Stimulated activated CD8-positive, alpha-beta memory T cell treated with anti-CD3 and anti-CD28 coated beads, Interleukin-7, amount 100 ng/mL, for 48 hours (primary cell): ENCODE results near the gene ATG4D.
"Not testable (repeated sequence)": the region's sequence is repeated elsewhere in the genome, so short reads cannot be mapped to it uniquely, and the experiment has no call there.

ENCODE experiments used
- DNase-seq, 2 donors: peaks; one replicate each; pipeline ENCODE4 v3.0.0-alpha.2; 2020; ENCODE audit warnings: low read depth in 1 of 2; ENCODE audit errors: extremely low read depth in 1 of 2

The ATG4D gene

GRCh38 chr19:10550336-10550735, 6.6 kb downstream of the ATG4D start:
- DNase-seq = no peak

DNA sequence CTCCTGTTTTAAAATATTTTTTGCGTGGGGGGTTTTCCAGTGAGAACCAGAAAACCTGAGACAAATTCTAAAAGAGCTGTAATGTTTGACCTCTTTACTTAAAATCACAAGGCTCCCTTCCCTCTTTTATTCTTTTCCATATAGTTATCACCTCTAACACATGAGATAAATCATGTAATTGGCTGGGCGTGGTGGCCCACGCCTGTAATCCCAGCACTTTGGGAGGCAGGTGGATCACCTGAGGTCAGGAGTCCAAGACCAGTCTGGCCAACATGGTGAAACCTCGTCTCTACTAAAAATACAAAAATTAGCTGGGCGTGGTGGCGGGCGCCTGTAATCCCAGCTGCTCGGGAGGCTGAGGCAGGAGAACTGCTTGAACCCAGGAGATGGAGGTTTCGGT, 7.3 kb downstream of the ATG4D start:
- not testable (repeated sequence) for DNase-seq

- DNase-seq = no peak
Measured at GRCh38 chr19:10551698-10552301, 8.1 kb downstream of the ATG4D start.

DNA sequence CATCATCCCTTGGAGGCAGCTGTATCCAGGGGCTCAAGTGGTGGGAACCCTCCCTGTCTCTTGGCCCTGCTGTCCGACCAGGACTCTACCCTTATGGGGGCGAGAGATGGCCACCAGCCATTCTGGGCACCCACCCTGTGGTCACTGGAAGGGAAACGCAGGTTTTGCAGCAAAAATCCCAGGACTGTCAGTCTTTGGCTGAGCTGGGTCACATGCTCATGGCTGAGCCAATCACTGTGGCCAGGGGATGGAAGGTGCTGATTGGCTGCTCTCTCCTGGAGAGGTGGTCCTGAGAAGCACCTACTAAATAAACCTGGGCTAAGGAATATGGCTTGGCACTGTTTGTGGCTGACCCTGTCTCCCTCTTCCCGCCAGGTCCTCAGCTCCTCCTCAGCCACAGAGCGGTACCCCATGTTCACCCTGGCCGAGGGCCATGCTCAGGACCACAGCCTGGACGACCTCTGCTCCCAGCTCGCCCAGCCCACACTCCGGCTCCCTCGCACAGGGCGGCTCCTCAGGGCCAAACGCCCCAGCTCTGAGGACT, 8.9 kb downstream of the ATG4D start:
- no peak for DNase-seq

GRCh38 chr19:10553087-10553667, 9.5 kb downstream of the ATG4D start:
- no peak for DNase-seq

GRCh38 chr19:10553943-10554381, 10.3 kb downstream of the ATG4D start:
- peak; percentile 48 to 71 for DNase-seq

DNA sequence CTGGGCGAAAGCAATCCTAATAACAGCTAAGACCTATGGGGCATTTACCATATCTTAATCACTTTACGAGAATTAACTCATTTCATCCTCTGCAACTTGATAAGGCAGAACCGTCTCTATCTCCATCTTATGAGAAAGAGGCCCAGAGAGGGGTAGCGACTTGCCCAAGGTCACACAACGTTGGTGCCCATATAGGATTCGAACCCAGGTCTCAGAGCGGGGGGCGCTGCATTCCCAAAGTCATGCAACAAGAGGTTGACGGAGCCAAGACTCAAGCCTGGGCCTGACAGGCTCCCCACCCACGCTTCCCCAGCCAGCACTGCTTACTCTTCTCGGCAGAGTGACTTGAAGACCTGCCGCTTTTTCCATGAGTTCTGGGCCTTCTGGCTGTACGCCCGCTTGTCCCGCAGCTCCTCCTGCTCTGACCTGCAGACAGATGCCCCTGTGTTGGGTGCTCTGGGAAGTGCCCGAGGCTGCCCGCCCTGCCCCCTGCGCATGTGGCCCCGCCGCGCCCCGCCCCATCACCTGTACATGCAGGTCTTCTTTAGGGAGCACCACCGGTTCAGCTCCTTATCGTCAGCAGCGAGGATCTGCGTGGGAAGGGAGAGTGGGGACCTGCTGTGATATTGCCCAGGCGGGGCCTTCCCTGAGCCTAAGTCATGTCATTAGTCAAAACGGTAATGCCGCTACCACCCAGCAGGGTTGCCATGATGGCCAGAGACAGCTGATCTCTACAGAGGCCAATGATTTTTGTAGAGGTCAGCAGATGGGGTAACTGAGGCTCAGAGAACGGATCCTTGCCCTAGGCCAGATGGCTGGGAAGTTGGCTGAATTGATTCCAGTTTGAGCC, 11.3 kb downstream of the ATG4D start:
- DNase-seq = no peak

- no peak for DNase-seq
Measured at GRCh38 chr19:10555610-10555973, 11.9 kb downstream of the ATG4D start.

GRCh38 chr19:10557603-10558197, 14.0 kb downstream of the ATG4D start:
- DNase-seq = no peak

DNA sequence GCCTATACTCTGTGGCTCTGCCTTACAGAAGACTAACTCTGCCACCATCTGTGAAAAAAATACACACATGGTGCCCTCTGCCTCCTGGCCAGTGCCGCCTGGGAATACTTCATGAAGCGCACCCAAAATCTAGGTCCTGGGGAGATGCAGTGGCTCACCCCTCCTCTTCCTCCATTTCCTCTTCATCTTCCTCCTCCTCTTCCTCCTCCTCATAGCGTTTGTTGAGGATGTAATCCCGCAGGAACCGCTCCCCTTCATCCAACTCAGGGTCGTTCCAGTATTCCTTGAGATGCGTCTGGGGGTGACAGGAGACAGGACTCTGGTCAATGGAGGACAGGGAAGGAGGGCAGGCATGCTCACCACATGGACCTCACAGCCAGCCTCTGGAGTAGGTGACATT, 16.4 kb downstream of the ATG4D start:
- no peak for DNase-seq

- DNase-seq = no peak
Measured at GRCh38 chr19:10562609-10563008, 18.9 kb downstream of the ATG4D start.

DNA sequence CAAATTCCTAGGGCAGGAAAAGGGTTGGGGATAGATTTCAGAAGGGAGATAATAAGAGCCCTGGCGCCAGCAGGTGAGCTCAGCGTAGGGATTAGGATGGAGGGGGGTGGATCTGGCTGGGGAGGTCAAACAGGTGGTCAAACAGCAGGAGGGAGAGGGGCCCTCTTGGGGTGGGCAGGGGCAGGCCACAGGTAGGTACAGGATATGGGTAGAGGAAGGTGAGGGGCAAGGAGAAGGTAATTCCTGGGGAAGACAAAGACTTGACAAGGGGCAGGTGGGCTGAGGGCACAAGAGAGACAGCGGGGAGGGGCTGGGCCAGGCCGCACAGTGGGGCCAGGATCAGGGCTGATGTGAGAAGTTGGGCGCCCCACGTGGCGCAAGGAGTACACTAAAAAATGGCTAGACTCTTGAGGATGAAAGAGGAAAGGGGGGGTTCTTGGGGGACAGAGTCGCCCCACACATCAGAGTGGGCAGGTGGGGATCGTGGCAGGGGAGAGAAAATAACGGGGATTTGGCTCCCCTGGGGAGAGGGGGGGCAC, 21.4 kb downstream of the ATG4D start:
- peak in 1 of 2 donors; percentile 47 for DNase-seq

DNA sequence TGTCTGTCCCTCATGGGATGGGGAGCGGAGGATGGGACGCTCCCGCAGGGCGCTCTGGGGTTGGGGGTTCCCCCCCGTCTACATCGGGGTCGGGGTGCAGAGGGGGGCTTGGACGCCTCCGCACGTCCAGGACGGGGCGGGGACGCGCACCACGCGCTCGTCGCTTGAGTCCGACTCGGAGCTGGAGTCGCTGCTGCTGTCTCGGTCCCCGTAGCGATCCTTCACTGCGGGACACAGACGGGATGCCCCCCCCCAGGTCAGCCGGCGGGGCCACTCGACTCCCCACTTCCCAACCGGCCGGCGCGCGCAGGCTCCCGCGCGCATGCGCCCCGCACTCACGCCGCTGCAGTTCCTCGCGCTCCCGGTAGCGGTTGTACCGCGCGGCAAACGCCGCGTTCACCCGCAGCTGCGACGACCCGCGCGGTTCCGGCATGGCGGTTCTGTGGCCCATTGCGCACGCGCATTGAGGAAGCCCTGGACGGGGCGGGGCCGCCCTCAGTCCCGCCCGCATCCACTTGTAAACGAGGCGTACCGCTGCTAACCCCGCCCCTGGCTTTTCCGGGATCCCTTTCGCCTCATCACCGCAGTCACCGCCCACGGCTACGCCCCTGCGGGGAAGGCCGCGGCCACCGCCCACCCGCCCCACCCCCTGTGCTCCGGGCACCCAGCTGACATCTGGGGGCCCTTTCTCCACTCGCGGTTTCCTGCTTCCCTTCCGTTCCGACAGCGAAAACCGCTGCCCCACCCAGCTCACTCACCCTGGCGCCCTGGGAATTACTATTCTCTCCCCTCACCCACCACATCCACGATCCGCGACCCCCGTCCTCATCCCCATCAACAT, 22.1 kb downstream of the ATG4D start, which contains the start of gene KRI1:
TSS of gene KRI1 (minus strand) at position 444 of the 841 bp plus-strand sequence. CDS start at position 433, 11 bp downstream.
- peak; percentile 98 to 99 for DNase-seq

GRCh38 chr19:10566408-10566657, 22.6 kb downstream of the ATG4D start:
- no peak for DNase-seq

DNA sequence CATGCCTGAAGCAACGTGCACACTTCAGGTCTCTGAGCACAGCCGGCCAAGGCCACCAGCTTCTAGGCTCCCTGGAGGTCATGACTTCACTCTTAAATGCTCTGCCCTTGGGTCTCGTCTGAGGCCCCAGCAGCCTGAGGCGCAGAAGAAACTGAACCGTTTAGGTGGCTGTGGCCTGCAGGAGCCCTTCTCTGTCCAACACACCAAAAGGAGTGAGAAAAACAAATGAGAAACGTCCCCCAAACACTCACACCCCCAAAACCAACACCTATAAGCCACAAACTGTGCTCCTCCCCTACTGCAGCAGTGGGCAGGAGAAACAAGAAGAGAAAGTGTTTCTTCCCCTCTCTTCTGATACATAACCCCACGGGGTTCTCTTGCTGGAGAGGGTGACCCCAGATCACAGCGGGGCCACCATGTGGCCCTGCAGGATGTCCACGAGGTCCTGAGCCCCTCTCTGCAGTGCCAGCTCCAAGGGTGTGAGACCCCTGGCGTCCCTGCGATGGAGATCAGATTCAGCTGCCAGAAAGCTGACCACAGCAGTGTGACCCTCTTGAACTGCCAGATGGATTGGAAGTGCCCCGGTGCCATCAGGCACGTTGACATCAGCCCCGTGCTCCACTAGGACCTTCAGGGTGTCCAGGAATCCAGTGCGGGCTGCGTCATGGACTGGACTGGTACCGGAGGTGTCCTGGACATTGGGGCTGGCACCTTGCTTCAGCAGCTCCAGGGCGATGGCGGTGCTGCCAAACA, 23.1 kb downstream of the ATG4D start:
- peak in 1 of 2 donors; percentile 63 for DNase-seq

DNA sequence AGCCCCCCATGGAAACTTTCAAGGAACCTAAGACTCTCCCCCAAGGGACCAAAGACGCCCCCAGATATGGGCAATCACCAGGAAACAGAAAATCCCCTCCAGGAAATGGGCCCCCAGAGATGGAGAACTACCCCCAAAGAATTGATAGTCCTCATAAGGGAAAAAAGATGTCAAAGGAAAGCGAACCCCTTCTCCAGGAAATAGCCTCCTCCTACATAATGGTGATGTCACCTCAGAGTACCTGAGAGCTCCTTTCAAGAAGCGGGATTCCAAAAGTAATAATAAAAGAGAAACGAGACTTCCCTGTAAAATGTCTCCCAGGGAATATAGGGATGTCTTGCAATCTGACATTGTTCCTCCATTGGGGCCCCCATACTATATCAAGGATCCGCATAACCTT, 24.0 kb downstream of the ATG4D start:
- no peak for DNase-seq

DNA sequence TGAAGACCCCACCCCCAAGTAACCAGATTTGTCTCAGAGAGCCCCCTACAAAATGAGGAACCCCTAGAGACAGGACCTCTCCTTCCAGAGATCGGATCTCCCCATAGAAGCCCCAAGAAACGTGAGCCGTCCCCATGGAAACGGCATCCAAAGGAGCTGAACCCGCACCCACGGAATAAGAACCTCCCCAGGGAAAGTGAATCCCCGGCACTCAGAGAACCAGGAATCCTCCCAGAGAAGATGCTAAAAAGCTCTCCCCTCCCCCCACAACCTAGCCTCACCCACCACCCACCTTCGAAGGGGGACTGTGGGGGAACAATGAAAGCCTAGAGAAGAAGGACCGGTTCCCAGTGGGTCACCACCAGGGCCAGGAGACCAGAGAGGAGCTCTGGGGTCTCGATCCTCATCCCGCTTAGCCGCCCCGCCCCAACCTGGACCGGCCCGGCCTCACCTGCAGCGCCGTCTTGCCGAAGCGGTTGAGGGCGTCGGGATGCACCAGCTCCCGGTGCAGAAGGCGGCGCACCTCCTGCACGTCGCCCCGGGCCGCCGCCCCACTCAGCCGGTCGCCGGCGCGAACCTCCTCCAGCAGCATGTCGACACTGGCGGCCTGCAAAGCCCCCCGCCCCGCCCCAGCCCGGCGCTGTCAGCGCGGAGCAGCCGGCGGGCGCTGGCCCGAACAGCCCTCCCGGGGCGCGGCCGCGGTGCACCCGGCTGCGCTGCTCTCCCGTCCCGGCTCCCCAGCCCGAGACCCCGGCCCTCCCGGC, 24.5 kb downstream of the ATG4D start:
- DNase-seq = no peak

DNA sequence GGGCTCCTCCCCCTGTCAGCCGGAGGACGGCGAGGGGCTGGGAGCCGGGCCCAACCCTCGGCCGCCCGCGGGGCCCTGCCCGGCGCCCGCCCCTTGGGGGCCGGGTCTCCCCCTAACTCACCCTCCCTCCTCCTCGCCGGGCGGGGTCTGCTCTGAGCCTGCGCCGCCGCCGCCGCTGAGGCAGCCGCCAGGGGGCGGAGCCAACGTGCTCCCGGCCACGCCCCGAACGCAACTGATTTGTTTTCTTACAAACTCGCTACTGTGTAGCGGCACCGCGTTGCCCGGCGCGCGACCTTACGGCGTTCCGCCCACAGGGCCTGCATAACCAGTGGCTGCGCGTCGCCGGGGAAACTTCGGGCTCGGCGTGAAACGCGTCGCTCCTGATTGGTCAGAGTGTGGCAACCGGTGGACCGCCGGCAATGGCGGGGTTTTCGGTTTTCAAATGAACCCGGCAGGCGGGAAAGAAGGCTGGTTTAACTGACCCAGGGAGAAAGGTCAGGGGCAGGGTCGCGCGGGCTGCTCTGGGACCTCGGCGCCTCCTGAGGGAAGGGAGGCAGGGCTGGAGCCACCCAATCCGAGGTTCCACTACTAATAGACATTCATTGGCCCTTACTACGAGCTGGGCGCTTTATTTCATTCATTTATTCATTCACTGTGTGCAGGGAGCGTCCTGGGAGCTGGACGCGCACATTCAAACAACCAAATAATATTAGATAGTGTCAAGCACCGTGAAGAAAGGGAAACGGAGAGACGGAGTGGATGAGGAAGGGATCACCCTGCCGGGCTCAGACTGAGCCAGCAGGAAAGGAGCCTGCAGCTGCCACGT, 25.3 kb downstream of the ATG4D start, which contains the start of gene CDKN2D:
TSS of gene CDKN2D (minus strand) at position 154 of the 826 bp plus-strand sequence. CDS start 326 bp downstream, outside the sequence.
- peak; percentile 100 for DNase-seq
